HepG2 (cell line): ENCODE measurements around the gene BCKDHA. TPM values are rescaled to one million over a fixed set of nuclear protein-coding genes. Genes with fewer than 3 reads are reported as not detected.

Experiments used
- AGO1 ChIP-seq: fragments of 200-400 bp; formaldehyde crosslinking; IDR thresholded peaks from 2 replicates; pipeline ENCODE4 v1.6.1; 2017; ENCODE audit warnings: mild to moderate bottlenecking, low read depth, low read length, moderate library complexity; ENCODE audit not compliant: poor library complexity, severe bottlenecking
- EP300 ChIP-seq, 3 experiments: sonication (generic) in 1 of 3; formaldehyde crosslinking in 1 of 3; IDR thresholded peaks; 2 replicates each; pipeline versions ENCODE4 v1.5.1 to v1.6.1; 2011 to 2020; ENCODE audit warnings: low read depth in 2 of 3, low read length in 2 of 3, borderline replicate concordance in 1 of 3, improper control_type of control experiment in 1 of 3, mild to moderate bottlenecking in 1 of 3, missing genetic modification reagents in 1 of 3, moderate library complexity in 1 of 3
- MZF1 ChIP-seq: sonication (generic); formaldehyde crosslinking; IDR thresholded peaks from 2 replicates; pipeline ENCODE4 v1.8.1; 2023; ENCODE audit warnings: mild to moderate bottlenecking, missing genetic modification reagents, borderline replicate concordance
- NR2C2 ChIP-seq: sonication (generic); formaldehyde crosslinking; IDR thresholded peaks from 2 replicates; pipeline ENCODE4 v1.4.0; 2020; ENCODE audit warnings: missing genetic modification reagents, mild to moderate bottlenecking, moderate library complexity, borderline replicate concordance
- RBFOX2 ChIP-seq: fragments of 200-400 bp; formaldehyde crosslinking; IDR thresholded peaks from 2 replicates; pipeline ENCODE4 v1.6.1; 2017; ENCODE audit warnings: low read depth, mild to moderate bottlenecking, low read length
- SIN3A ChIP-seq: IDR thresholded peaks from 2 replicates; pipeline ENCODE4 v1.6.1; 2011; ENCODE audit warnings: low read depth, mild to moderate bottlenecking, control low read depth, low read length, borderline replicate concordance
- TARDBP ChIP-seq: sonication (generic); formaldehyde crosslinking; IDR thresholded peaks from 2 replicates; pipeline ENCODE4 v1.8.0; 2022; ENCODE audit warnings: mild to moderate bottlenecking, missing genetic modification reagents
- UBTF ChIP-seq: sonication (generic); formaldehyde crosslinking; IDR thresholded peaks from 2 replicates; pipeline ENCODE4 v1.4.0; 2020; ENCODE audit warnings: mild to moderate bottlenecking, missing genetic modification reagents
- XBP1 ChIP-seq: sonication (generic); formaldehyde crosslinking; IDR thresholded peaks from 2 replicates; pipeline ENCODE4 v1.5.0; 2020; ENCODE audit warnings: missing genetic modification reagents
- ZMYM3 ChIP-seq: sonication (generic); formaldehyde crosslinking; IDR thresholded peaks from 2 replicates; pipeline ENCODE4 v1.5.1; 2020; ENCODE audit warnings: mild to moderate bottlenecking, missing genetic modification reagents
- ZNF484 ChIP-seq: sonication (generic); formaldehyde crosslinking; IDR thresholded peaks from 2 replicates; pipeline ENCODE4 v1.5.1; 2020; ENCODE audit warnings: mild to moderate bottlenecking, low read depth, missing genetic modification reagents, borderline replicate concordance
- ZNF549 ChIP-seq: sonication (generic); formaldehyde crosslinking; IDR thresholded peaks from 2 replicates; pipeline ENCODE4 v1.5.0; 2020; ENCODE audit warnings: missing genetic modification reagents
- ZNF761 ChIP-seq: sonication (generic); formaldehyde crosslinking; conservative IDR thresholded peaks from 2 replicates; pipeline ENCODE4 v1.4.0; 2020; ENCODE audit warnings: mild to moderate bottlenecking, missing genetic modification reagents
- ZNF878 ChIP-seq: sonication (generic); formaldehyde crosslinking; IDR thresholded peaks from 2 replicates; pipeline ENCODE4 v1.8.1; 2023; ENCODE audit warnings: mild to moderate bottlenecking, missing genetic modification reagents, moderate library complexity
- ZSCAN29 ChIP-seq: sonication (generic); formaldehyde crosslinking; conservative IDR thresholded peaks from 2 replicates; pipeline ENCODE4 v1.4.0; 2020; ENCODE audit warnings: mild to moderate bottlenecking, missing genetic modification reagents
- ZXDC ChIP-seq: sonication (generic); formaldehyde crosslinking; IDR thresholded peaks from 2 replicates; pipeline ENCODE4 v1.5.0; 2020; ENCODE audit warnings: mild to moderate bottlenecking, missing genetic modification reagents
- polyA plus RNA-seq, 8 experiments: library from polyadenylated mRNA; depleted of rRNA in 3 of 8; stranded (reverse) in 7 of 8; unstranded in 1 of 8; fragments of >200 nt; fragmentation: Illumina TruSeq in 4 of 8; extraction: Trizol in 4 of 8; gene quantifications; 2 replicates each; pipeline versions ENCODE4 v1.2.1 to v1.2.3, GENCODE V29; 2011 to 2016; ENCODE audit warnings: low read depth in 4 of 8, missing spikeins in 1 of 8, mixed read lengths in 1 of 8; ENCODE audit not compliant: insufficient read depth in 1 of 8
- total RNA-seq, 5 experiments: library from RNA; depleted of rRNA; stranded (reverse); fragments of >200 nt; fragmentation: Illumina TruSeq; extraction: Trizol; gene quantifications; 2 replicates each; pipeline ENCODE4 v1.2.3, GENCODE V29; 2016; ENCODE audit warnings: low read depth in 1 of 5
- TF ChIP-seq, protein P1 (sequence below): sonication (generic); formaldehyde crosslinking; IDR thresholded peaks from 2 replicates; pipeline ENCODE4 v1.4.0; 2020; ENCODE audit warnings: missing genetic modification reagents

The BCKDHA gene
- total and polyA plus RNA-seq, 2 of the 13 experiments (the other 11 are each of a cell fraction or from before 2014, with no cell fraction given): 11.8 to 31.5 TPM

DNA sequence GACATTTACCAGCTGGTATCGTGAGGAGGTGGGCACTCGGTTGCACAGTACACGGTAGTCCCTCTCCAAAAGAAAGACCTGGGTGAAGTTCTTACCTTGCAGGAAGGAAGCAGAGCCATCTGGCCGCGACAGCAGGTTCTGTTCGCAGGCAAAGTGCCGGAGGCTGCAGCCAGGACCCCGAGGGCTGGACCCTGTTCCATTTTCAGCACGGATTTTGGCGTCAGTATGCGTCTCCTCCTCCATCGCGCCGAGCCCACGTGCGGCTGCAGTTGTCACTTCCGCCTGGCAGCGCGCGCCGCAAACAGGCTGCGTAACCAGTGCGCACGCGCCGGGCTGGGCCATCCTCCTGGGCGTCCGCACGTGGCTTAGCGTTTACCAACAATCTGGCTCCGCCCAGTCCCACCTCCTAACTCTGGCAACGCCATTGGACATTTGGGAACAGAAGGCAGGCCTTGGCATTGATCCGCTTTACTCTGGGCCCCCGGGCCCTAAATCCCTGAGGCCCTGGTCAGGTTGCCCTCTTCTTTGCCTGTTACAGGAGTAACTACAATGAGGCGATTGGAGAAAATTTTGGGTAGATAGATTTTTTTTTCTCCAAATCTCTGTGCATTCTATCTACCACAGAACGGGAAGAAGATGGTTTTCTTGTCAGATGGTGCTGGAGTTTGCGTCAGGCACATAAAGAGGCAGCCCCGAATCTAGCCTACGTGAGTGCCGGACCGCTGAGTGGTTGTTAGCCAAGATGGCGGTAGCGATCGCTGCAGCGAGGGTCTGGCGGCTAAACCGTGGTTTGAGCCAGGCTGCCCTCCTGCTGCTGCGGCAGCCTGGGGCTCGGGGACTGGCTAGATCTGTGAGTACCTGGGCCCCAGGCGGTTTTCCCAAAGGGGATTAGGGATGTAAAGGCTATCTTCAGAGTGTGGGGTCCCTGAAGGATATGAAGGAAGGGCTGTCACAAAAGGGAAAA lies at the start of gene BCKDHA, which contains the start of gene EXOSC5 (continued):
- no peak for TF ChIP-seq ZSCAN29 (CRISPR knock-in tag)
- no peak for TF ChIP-seq ZXDC (CRISPR knock-in tag)
- no peak for TF ChIP-seq MZF1 (CRISPR knock-in tag)
- TF ChIP-seq, protein P1, sequence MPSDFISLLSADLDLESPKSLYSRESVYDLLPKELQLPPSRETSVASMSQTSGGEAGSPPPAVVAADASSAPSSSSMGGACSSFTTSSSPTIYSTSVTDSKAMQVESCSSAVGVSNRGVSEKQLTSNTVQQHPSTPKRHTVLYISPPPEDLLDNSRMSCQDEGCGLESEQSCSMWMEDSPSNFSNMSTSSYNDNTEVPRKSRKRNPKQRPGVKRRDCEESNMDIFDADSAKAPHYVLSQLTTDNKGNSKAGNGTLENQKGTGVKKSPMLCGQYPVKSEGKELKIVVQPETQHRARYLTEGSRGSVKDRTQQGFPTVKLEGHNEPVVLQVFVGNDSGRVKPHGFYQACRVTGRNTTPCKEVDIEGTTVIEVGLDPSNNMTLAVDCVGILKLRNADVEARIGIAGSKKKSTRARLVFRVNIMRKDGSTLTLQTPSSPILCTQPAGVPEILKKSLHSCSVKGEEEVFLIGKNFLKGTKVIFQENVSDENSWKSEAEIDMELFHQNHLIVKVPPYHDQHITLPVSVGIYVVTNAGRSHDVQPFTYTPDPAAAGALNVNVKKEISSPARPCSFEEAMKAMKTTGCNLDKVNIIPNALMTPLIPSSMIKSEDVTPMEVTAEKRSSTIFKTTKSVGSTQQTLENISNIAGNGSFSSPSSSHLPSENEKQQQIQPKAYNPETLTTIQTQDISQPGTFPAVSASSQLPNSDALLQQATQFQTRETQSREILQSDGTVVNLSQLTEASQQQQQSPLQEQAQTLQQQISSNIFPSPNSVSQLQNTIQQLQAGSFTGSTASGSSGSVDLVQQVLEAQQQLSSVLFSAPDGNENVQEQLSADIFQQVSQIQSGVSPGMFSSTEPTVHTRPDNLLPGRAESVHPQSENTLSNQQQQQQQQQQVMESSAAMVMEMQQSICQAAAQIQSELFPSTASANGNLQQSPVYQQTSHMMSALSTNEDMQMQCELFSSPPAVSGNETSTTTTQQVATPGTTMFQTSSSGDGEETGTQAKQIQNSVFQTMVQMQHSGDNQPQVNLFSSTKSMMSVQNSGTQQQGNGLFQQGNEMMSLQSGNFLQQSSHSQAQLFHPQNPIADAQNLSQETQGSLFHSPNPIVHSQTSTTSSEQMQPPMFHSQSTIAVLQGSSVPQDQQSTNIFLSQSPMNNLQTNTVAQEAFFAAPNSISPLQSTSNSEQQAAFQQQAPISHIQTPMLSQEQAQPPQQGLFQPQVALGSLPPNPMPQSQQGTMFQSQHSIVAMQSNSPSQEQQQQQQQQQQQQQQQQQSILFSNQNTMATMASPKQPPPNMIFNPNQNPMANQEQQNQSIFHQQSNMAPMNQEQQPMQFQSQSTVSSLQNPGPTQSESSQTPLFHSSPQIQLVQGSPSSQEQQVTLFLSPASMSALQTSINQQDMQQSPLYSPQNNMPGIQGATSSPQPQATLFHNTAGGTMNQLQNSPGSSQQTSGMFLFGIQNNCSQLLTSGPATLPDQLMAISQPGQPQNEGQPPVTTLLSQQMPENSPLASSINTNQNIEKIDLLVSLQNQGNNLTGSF: no peak
- no peak for TF ChIP-seq ZNF484 (CRISPR knock-in tag)
- TF ChIP-seq NR2C2 (CRISPR knock-in tag): no peak
- no peak for TF ChIP-seq ZNF549 (CRISPR knock-in tag)
- peak; percentile 83 for TF ChIP-seq RBFOX2
- peak; percentile 46; the same call in 1 of the 2 replicates for TF ChIP-seq TARDBP
- TF ChIP-seq XBP1 (CRISPR knock-in tag): 0 out of 2 replicates have a peak, but pooled peaks have one; percentile 25
- TF ChIP-seq UBTF (CRISPR knock-in tag): no peak
- TF ChIP-seq ZNF878 (CRISPR knock-in tag): no peak
- no peak for TF ChIP-seq ZNF761 (CRISPR knock-in tag)
- peak; percentile 65 for TF ChIP-seq AGO1
- TF ChIP-seq ZMYM3 (CRISPR knock-in tag): no peak
- TF ChIP-seq EP300 (IDR thresholded peaks at IDR 0.05; ENCODE audit: low read depth in 2 of 2, low read length in 2 of 2): no peak
- TF ChIP-seq EP300 (CRISPR knock-in tag; IDR thresholded peaks at IDR 0.05; ENCODE audit: borderline replicate concordance): no peak
- TF ChIP-seq SIN3A: peak; percentile 99
